Muscle of back (tissue), 11 donors: Measurements from ENCODE around the gene NDUFA6. TPM values are rescaled to one million over a fixed set of nuclear protein-coding genes. Genes with fewer than 3 reads are reported as not detected.
"Not testable (repeated sequence)": the region's sequence is repeated elsewhere in the genome, so short reads cannot be mapped to it uniquely, and the experiment has no call there.

ENCODE experiments used
- DNase-seq, 3 donors: peaks; one replicate each; pipeline versions ENCODE4 v3.0.0 to v3.0.0-alpha.2; 2013
- polyA plus RNA-seq, 10 donors: library from polyadenylated mRNA; unstranded; fragments of 120-200 nt; gene quantifications; one replicate each; pipeline ENCODE4 v1.2.1, GENCODE V29; 2013; ENCODE audit not compliant: insufficient read length in 10 of 10

Gene NDUFA6
- polyA plus RNA-seq, 10 donors = 84.3 to 130 (median 95.8) TPM

DNA sequence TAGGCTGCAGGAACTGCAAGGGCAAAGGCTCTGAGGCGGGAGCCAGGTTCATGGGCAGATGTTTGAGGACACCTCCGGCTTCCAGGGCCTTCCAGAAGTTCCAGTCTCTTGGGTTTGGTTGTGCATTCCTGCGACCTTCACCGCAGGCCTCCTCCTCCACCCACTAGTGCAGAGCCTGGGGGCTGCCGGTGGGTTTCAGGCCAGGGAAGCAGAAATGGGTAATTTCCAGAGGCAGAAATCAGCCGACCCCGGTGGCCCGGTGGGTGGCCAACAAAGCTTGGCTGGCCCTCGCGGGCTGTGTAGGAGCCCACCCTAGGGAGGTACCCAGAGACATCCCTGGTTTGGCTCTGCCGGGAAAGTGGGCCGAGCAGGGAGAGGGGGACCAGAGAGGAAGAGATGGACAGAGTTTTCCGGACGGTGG lies 16.9 kb downstream of the NDUFA6 start:
- DNase-seq = no peak

DNA sequence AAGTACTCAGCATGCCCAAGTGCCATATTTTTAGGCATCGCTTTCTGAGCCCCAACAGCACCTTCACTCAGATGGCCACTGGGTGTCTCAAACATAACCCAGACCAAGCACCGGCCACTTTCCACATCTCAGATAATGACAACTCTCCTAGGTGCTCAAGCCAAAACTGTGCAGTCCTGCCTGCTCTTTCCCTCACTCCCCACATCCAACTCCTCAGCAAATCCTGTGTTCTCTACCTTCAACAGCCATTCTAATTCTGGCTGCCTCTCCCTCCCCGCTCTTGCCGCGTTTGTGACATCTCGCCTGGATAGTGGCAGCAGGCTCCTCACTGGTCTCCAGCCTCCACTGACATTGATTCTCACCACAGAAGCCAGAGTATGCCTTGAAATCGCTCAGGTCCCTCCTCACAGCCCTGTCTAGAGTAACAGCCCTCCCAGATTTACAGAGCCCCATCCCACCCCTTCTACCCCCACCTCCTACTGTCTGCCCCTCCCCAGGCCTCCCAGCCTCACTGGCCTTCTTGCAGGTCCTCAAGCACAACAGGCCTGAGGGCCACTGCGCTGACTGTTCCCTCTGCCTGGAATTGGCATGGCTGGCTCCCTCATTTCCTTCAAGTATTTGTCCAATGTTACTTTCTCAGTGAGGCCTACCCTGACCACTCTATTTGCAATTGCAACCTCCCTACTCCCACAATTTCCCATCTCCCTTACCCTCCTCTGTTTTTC lies 17.8 kb downstream of the NDUFA6 start:
- no peak for DNase-seq

DNA sequence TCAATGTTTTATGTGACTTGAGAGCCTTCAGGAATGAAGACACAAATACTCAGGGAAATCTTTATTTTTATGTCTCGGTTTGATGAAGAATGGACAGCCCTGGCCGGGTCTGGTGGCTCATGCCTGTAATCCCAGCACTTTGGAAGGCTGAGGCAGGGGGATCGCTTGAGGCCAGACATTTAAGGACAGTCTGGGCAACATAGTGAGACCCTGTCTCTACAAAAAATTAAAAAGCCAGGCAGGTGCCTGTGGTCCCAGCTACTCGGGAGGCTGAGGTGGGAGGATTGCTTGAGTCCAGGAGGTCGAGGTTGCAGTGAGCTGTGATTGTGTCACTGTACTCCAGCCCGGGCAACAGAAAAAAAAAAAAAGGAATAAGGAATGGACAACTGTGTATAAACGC lies 19.1 kb downstream of the NDUFA6 start:
- DNase-seq = not testable (repeated sequence)

DNA sequence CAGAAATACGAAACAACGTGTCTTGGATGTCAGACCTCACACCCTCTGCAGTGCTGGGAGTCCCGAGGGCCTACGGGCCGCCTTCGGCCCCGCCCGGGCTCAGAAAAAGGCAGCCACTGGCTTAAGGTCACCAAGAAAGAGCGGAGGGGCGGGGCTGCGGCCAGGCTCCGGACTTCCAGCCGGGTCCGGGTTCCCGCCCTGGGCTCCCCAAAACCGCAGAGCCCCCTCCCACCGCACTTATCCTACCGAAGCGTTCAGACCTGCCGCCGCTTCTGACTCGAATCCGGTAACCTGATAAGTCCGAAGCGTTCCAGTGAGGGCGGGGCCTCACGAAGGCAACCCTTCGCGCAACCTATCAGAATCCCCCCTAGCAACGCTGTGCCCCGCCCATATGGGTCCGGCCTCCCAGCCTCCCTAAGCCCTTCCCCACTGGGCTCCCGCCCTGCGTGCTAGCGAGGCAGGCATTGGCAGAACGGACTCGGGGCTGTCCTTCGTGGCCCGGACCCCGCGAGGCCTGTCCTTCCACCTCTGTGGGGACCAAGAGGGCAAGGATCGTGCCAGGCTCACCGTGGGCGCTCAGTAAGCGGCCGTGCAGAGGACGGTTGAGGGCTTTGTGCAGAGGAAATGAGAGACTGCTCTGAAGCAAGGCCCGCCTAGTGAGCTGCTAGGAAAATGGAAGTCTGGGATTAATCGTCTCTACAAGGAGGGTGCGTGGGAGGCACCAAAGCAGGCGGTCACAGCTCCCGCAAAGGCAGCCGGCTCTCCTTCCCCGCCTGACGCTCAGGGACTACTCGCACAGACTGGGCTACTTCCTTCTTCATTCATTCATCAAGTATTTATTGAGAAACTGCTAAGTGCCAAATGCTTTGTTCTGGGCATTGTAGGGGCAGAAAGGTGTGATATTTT lies 19.8 kb downstream of the NDUFA6 start, which contains the start of gene NAGA:
NAGA (minus strand) TSS at position 296 of the 906 bp plus-strand sequence. CDS start 515 bp downstream, outside the sequence.
- DNase-seq = peak; percentile 95 to 99 (median 96)

DNA sequence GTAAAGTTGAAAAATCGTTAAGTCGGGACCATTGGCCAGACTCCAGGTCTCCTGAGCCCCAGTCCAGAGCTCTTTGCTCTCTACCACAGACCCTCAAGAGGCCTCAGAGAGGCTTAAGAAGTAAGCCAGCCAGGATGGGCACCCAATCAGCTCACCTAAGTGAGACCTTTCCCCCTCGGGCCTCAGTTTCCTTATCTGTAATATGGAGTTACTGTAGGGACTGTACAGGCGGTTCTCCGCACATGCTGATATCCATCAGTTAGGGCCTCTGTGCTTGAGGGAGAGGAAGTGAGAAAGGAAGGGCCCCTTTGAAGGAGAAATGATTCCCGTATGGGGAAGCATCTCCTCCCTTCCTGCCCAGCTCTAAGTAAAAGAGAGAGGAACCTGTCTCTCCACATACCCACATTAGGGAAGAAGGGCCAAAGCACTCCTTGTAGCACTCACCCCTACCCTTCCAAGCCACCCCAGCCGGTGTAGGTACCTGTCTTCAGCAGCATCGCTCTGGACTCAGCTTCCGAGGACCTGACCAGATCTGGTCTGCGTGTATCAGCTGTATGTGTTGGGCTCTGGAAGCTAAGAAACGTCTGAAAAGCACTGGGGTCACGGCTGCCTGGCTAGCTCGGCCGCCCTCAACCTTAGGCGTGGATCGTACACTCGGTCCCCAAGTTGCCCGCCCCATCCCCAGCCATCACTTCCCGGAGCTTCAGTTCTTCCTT lies 20.6 kb downstream of the NDUFA6 start:
- no peak for DNase-seq

DNA sequence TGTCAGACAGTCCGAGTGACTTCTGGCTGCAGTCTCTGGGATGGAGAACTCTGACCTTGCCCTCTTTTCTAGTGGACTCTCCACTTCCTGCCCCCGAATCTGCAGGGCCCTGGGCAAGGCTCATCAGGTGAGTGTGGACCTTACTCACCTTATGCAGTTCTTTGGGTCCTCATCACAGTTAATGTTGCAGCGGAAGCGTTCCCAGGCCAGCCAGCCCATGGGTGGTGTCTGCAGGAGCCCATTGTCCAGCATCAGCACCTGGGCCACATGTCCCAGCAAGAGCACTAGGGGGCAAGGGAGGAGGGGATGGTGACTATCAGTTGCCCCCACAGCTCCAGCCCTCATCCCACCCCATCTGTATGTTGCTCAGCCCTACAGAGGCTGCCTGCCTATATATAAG lies 22.3 kb downstream of the NDUFA6 start:
- DNase-seq = no peak

DNA sequence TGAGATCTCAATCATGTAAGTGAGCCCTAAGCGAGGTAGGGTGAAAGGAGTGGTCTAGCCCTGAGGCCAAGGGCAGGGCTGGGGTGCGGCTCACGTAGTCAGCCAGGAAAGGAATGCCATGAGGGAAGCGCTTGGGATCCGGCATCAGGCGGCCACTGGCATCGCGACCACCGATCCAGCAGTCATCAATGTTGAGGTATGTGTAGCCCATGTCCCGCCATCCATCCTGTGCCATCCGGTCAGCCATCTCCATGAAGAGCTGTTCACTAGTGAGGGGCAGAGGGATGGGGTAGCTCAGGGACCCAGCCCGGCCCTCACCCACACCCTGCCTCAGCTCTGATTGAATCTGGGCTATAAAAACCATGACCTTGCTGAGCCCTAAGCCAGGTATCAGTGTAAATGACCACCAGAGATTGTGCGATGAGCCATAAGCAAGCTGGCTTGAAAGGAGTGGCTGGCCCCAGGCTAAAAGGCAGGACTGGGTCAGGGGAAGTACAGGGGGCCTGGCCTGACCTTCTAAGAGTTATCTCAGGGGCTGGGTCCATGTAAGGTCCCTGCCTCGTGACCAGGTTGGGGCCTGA lies 22.8 kb downstream of the NDUFA6 start:
- no peak for DNase-seq

DNA sequence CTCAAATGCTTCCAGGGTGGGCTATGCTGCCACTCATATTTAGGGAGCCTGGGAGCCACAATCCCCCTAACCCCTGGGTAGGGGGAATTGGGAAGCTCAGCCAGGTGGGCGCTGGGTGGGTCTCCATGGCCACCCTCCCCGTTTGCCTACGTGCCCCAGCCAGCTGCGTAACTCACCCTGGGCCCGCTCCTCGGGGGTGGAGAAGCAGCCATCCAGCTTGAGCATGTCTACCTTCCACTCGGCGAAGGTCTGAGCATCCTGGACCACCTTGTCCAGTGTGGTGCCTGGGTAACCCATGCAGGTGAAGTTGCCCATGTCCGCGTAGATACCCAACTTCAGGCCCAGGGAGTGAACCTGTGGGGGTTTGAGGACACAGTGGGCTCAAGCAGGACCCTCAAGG lies 23.6 kb downstream of the NDUFA6 start:
- no peak for DNase-seq

DNA sequence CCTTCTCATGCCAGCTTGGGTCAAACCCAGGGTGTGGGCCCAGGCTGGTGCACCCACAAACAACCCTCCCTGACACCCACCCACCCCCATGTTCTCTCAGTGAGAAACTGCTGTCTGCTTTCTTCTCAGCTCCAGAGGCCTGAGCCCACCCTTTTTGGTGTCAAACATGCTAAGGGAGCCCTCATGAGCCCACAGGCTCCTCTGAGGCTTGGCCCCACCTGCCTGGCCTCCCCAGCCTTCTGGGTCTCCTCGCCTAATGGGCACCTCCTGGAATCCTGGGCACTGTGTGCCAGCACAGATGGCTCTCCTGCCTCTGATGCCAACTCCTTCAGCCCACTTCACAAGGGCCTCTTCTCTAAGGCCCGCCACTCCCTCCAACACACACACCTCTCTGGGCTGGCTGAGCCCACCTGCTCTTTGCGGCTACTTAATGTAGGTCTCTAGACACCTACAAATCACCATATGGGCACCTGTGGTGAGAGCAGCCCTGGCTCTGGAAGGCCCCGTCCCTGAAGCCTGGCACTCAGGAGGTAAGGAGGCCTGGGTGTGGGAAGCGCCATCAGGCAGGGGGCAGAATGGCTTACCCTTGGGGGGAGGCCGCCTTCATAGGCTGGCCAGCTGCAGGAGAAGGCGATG lies 24.3 kb downstream of the NDUFA6 start:
- DNase-seq = no peak

DNA sequence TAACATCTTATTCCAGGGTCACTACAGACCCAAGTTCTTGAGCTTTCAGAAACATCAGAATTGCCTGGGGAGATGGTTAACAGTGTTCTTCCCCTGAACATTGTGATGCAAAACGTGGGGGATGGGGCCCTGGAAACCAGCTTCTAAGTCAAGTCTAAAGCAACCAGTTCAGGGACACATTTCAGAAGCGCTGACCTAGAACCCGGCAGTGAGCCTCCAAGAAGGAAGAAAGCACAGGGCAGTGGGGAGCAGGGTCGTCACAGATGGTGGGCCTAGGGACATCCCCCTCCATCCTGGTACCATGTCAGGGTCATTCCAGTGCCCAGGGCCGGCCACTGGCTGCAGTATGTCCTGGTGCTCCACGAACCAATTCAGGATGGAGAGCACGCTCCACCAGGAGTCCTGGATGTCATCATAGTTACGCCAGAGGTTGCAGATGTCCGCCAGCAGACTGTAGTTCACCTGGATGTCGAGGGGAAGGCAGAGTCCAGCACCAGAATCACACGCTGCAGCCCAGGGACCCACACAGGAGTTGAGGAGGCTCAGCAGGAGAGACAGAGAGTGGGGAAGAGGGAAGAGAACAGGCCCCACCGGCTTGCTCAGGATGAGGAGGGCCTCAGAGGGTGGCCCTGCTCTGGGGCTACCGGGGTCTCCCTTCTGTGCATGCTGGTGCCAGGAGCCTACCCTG lies 25.0 kb downstream of the NDUFA6 start:
- no peak for DNase-seq

DNA sequence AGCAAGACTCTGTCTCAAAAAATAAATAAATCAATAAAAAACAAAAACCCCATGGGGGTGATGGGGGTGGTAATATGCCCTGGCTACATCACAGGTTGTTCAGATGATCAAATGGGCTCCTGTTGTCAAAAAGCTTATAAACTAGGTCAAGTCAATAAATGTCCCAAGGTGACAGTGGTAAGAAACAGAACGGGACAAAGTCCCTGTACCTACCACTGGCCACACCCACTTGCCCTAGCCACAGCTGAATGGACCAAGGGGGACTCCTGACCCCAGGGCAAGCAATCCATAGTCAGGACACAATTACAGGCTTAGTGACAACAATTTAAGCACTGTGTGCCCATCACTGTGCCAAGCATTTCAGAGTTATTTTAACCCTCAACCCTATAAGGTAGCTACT lies 25.9 kb downstream of the NDUFA6 start:
- DNase-seq = no peak

DNA sequence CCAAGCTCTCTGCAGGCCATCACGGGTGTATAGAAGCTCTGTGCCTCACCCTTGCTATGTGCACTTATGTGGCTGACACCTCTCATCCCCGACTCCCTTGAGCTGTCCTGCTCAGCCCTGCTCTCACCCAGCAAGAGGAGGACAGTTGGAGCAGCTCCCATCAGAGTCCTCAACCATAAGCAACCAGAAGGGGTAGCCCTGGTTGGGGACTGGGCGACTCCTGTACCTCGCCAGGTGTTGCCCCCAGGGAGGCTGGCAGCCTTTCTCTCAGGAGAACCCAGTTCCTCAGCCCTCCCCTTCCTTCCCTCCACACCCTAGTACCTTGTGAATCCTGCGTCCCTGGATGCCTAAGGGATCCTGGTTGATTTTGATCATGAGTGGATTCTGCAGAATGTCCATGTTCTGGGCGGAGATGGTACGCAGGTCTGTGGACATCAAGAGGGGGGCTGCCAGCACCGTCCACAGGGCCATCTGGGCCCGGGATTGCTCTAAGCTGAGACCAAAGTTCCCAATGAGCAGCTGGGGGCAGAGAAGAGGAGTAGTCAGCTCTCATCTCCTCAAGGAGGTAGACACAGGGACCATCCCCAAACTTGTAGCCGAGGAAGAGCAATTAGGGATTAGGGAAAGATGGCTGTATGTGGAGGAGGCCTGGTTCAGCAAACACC lies 27.9 kb downstream of the NDUFA6 start:
- no peak for DNase-seq

DNA sequence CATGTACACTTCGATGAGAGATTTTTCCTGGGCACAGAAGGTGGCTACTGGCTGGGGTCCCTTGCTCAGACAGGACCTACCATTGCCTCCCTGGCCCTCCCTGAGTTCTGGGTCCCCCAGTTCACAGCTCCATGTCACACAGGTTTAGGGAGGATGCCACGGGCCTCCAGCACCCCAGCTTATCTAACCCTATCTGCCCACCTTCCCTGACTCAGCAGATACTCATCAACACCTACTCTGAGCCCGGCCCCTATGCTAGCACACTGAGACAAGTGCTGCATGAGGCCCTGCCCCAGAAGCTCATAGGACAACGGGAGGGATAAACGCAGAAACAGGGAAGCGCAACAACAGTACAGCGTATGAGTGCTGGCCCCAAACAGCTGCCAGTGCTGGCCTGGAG lies 29.5 kb downstream of the NDUFA6 start:
- DNase-seq = no peak

DNA sequence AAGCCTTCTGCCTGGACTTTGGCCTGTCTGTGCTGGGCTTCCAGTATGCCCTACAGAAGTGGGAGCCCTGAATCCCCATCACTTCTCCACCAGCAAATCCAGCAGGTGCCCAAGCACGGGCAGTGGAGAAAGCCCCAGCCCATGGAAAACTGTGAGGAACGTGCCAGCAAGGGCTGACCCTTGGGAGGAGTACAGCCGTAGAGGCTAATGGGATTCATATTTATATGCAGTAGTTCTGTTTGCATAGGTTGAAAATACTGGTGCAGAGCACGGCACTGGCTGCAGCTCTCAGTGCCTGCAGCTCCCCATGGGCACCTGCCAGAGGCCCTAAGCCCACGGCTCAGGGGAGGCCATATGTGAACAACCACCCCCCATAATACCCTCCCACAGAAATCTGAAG lies 30.1 kb downstream of the NDUFA6 start:
- DNase-seq = no peak

DNA sequence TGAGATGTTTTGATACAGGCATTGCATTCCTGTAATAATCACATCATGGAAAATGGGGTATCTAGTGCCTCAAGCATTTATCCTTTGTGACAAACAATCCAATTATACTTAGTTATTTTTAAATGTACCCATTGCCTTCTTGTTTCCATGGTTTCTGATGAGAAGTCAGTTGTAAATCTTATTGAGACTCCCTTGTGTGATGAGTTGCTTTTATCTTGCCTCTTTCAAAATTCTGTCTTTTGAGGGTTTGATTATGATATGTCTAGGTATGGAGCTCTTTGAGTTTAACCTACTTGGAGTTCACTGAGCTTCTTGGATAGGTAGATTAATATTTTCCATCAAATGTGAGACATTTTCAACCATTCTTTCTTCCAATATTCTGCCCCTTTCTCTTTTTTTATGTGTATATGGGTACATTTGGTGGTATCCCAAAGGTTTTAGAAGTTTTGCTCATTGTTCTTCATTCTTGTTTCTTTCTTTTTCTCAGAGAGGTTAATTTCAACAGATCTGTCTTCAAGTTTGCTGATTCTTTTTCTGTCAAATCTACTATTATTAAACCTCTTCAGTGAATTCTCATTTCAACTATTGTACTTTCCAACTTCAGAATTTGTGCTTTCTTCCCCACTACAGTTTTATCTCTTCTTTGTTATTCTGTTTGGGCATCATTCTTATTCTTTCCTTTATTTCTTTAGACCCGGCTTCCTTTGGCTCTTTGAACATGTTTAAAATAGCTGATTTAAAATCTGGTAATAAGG lies 33.6 kb downstream of the NDUFA6 start:
- no peak for DNase-seq

DNA sequence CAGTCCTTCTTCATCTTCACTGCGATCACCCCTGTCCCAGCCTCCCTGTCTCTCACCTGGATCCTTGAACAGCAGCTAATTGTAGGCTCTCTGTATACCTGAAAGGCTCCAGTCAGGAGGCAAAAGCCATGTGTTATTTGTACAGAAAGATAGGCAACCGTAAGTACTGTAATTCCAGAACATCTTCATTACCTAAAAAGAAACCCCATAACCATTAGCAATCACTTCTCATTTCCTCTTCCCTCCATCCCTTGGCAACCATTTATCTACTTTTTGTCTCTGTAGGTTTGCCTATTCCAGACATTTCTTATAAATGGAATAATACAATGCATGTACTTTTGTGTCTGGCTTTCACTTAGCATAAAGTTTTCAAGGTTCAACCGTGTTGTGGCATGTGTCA lies 37.8 kb downstream of the NDUFA6 start:
- DNase-seq = no peak

DNA sequence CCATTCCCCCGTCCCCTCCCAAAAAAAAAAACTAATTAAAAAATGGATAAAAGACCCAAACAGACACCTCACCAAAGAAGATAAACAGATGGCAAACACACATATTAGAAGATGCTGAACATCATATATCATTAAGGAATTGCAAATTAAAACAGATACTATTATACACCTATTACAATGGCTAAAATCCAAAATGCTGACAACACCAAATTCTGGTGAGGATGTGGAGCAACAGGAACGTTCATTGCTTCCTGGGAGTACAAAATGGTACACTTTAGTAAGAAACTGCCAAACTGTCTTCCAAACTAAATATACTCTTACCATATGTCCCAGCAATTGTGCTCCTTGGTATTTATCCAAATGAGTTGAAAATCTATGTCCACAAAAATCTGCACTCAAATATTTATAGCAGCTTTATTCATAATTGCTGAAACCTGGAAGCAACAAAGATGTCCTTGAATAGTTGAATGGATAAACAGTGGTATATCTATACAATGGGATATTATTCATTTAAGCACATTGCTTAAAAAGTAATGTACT lies 39.9 kb downstream of the NDUFA6 start:
- DNase-seq = no peak

DNA sequence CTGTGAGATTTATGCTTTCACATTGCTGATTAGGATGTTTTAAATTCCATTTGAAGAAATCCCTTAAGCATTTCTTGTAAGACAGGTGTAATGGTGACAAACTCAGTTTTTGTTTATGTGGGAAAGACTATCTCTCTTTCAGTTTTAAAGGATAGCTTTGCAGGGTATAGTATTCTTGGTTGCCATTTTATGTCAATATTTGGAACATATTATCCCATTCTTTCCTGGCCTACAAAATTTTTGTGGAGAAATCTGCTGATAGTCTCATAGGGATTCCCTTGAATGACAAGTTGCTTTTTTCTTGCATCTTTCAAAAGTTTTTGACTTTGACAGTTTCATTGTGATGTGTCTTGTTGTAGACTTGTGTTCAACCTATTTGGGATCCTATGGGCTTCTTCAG lies 48.8 kb downstream of the NDUFA6 start:
- no peak for DNase-seq

DNA sequence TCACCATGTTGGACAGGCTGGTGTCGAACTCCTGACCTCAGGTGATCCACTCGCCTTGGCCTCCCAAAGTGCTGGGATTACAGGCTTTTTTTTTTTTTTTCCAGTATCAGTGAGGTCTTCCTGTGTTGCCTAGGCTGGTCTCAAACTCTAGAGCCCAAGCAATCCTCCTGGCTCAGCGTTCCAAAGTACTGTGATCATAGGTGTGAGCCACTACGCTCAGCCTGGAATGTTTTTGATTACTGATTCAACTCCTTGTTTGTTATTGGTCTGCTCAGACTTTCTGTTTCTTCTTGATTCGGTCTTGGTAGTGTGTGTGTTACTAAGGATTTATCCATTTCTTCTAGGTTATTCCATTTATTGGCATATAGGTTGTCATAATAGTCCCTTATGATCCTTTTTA lies 51.3 kb downstream of the NDUFA6 start:
- DNase-seq = no peak
